Smooth muscle cell (in vitro differentiated cells): ENCODE results near the gene TAF13. TPM values are rescaled to one million over a fixed set of nuclear protein-coding genes. Genes with fewer than 3 reads are reported as not detected.

Experiments used
- DNase-seq: peaks from one replicate; lab custom pipeline; 2025; ENCODE audit not compliant: unreplicated experiment; lab: John Stamatoyannopoulos, UW
- H2AFZ ChIP-seq: fragments of 200-600 bp; sonication (generic); 2 replicates; pipeline ENCODE4 v1.6.0; 2016; ENCODE audit warnings: antibody characterized with exemption, low read depth, mild to moderate bottlenecking
- H3F3A ChIP-seq: fragments of 200-600 bp; sonication (generic); 2 replicates; pipeline ENCODE4 v1.6.0; 2017; ENCODE audit warnings: antibody characterized with exemption, low read depth
- H3K27ac ChIP-seq: fragments of 200-600 bp; sonication (generic); 2 replicates; pipeline ENCODE4 v1.5.1; 2016; ENCODE audit warnings: low read depth, mild to moderate bottlenecking
- H3K27me3 ChIP-seq: fragments of 200-600 bp; sonication (generic); 2 replicates; pipeline ENCODE4 v1.6.1; 2016; ENCODE audit warnings: low read depth, mild to moderate bottlenecking
- H3K36me3 ChIP-seq: fragments of 200-600 bp; sonication (generic); 2 replicates; pipeline ENCODE4 v1.5.1; 2016; ENCODE audit warnings: low read depth
- H3K4me1 ChIP-seq: fragments of 200-600 bp; sonication (generic); 2 replicates; pipeline ENCODE4 v1.5.1; 2016; ENCODE audit warnings: low read depth
- H3K4me2 ChIP-seq: fragments of 200-600 bp; sonication (generic); 2 replicates; pipeline ENCODE4 v1.6.0; 2016; ENCODE audit warnings: mild to moderate bottlenecking
- H3K4me3 ChIP-seq: fragments of 200-600 bp; sonication (generic); 2 replicates; pipeline ENCODE4 v1.5.1; 2016; ENCODE audit warnings: mild to moderate bottlenecking
- H3K79me2 ChIP-seq: fragments of 200-600 bp; sonication (generic); 2 replicates; pipeline ENCODE4 v1.6.0; 2016; ENCODE audit warnings: low read depth, mild to moderate bottlenecking
- H3K9ac ChIP-seq: fragments of 200-600 bp; sonication (generic); 2 replicates; pipeline ENCODE4 v1.6.0; 2016; ENCODE audit warnings: low read depth
- H3K9me3 ChIP-seq: fragments of 200-600 bp; sonication (generic); replicated peaks from 2 replicates; pipeline ENCODE4 v1.5.1; 2016; ENCODE audit warnings: low read depth
- H4K20me1 ChIP-seq: fragments of 200-600 bp; sonication (generic); 2 replicates; pipeline ENCODE4 v1.6.0; 2016; ENCODE audit warnings: low read depth
- WGBS: methylation state at CpG from one replicate; pipeline ENCODE4 v1.1.7; 2016; ENCODE audit warnings: low lambda C conversion rate; 5-methylcytosine and 5-hydroxymethylcytosine counted together
- polyA plus RNA-seq: library from polyadenylated mRNA; unstranded; fragments of >200 nt; fragmentation: Nextera tagmentation; extraction: Ambion mirVana; gene quantifications from 2 replicates; pipeline ENCODE4 v1.2.1, GENCODE V29; 2016
- total RNA-seq: library from RNA; depleted of rRNA; stranded (reverse); fragments of >200 nt; gene quantifications from 2 replicates; pipeline ENCODE4 v1.2.3, GENCODE V29; 2014
- TF ChIP-seq, protein P1 (sequence below): fragments of 200-600 bp; sonication (generic); IDR thresholded peaks from 2 replicates; pipeline ENCODE4 v1.5.1; 2017; ENCODE audit warnings: borderline replicate concordance, mild to moderate bottlenecking, antibody characterized with exemption; ENCODE audit not compliant: insufficient read depth, poor library complexity, severe bottlenecking

The TAF13 gene
- total and polyA plus RNA-seq, 2 experiments from 2014 or later: 30.1 to 110 TPM

DNA sequence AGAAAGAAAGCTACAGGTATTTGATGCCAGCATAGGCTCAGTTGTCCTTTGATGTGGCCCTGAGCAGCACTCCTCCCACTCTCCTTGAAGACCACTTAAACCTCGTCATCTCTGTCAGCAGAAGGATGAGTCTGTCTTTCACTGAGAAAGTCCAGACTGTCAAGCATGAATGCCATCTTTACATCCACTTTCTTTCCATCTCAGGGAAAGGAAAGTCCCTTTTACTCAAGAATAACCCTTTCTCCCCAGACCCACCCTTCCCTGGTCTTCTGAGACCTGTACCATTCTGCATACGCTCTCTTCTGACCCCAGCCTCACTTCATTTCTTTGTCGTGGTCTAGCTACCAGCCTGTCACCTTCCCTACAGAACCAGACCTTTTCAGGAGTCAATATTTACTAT, 34.1 kb upstream of the TAF13 start:
- Histone ChIP-seq H3K4me2 (no peak overlapping the region), H4K20me1 (no peaks in the 10 kb centered on the region), H3K36me3 (no peaks in the 10 kb centered on the region), H3K9me3 (no peaks in the 10 kb centered on the region), H3K9ac (no peak overlapping the region), H3K27ac (no peak overlapping the region), H3K4me3 (no peak overlapping the region), H3K27me3 (peaks cover 28% of the 10 kb centered on the region), H2AFZ (no peak overlapping the region), H3K4me1 (no peaks in the 10 kb centered on the region), H3F3A (no peaks in the 10 kb centered on the region), H3K79me2 (no peaks in the 10 kb centered on the region)
- 74% methylated on average over 3 of the region's 3 CpGs for WGBS
- TF ChIP-seq, protein P1, sequence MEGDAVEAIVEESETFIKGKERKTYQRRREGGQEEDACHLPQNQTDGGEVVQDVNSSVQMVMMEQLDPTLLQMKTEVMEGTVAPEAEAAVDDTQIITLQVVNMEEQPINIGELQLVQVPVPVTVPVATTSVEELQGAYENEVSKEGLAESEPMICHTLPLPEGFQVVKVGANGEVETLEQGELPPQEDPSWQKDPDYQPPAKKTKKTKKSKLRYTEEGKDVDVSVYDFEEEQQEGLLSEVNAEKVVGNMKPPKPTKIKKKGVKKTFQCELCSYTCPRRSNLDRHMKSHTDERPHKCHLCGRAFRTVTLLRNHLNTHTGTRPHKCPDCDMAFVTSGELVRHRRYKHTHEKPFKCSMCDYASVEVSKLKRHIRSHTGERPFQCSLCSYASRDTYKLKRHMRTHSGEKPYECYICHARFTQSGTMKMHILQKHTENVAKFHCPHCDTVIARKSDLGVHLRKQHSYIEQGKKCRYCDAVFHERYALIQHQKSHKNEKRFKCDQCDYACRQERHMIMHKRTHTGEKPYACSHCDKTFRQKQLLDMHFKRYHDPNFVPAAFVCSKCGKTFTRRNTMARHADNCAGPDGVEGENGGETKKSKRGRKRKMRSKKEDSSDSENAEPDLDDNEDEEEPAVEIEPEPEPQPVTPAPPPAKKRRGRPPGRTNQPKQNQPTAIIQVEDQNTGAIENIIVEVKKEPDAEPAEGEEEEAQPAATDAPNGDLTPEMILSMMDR: no peak
- DNase-seq: no peak

DNA sequence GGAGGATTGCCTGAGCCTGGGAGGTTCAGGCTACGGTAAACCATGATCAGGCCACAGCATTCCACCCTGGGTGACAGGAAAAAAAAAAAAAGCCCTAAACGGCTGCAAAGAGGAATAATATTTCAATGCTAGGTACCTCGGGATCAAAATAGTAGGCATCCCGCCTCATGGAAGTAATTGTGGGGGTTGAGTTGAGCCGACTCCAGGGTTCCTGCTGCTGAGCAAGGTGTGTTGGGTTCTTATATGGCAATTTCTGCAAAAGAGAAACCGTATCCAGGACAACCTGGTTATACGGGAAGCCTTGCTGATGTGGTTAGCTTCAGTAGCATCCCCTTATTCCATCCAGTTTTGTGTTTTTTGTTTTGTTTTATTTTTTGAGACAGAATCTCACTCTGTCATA, 32.0 kb upstream of the TAF13 start:
- no peak for DNase-seq
- WGBS: 96% methylated on average over 7 of the region's 7 CpGs
- Histone ChIP-seq H3K4me2 (no peak overlapping the region), H2AFZ (no peak overlapping the region), H3K9me3 (no peaks in the 10 kb centered on the region), H3K9ac (no peak overlapping the region), H3F3A (no peaks in the 10 kb centered on the region), H3K4me1 (no peaks in the 10 kb centered on the region), H3K79me2 (no peaks in the 10 kb centered on the region), H3K27ac (no peak overlapping the region), H3K4me3 (no peak overlapping the region), H3K27me3 (peaks cover 13% of the 10 kb centered on the region), H4K20me1 (no peaks in the 10 kb centered on the region), H3K36me3 (no peaks in the 10 kb centered on the region)
- TF ChIP-seq, protein P1: no peak

DNA sequence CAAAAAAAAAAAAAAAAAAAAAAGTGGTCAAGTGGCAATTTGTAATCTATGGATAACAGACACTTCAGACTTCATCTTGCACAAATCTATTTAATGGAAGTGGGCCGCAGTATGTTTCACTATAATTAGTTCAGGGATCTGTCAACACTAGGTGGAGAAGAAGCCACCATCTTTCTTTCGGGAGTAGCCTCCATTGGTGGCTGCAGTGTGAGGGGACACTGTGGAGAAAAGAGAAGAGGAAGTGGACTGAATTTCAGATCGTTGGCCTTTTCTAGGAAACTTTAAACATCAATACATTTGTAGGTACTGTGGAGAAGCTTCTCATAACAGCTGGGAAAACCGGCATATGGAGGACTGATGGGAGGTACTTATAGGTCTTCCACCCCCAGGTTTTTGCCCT, 30.1 kb upstream of the TAF13 start:
- Histone ChIP-seq H3K27ac (no peak overlapping the region), H4K20me1 (no peaks in the 10 kb centered on the region), H3F3A (no peaks in the 10 kb centered on the region), H3K79me2 (peaks cover 11% of the 10 kb centered on the region), H2AFZ (no peak overlapping the region), H3K4me3 (no peak overlapping the region), H3K9me3 (no peaks in the 10 kb centered on the region), H3K9ac (no peak overlapping the region), H3K4me2 (no peak overlapping the region), H3K4me1 (no peaks in the 10 kb centered on the region), H3K36me3 (no peaks in the 10 kb centered on the region), H3K27me3 (peaks cover 2% of the 10 kb centered on the region)
- TF ChIP-seq, protein P1: no peak
- 94% methylated on average over 4 of the region's 4 CpGs for WGBS
- DNase-seq: no peak

DNA sequence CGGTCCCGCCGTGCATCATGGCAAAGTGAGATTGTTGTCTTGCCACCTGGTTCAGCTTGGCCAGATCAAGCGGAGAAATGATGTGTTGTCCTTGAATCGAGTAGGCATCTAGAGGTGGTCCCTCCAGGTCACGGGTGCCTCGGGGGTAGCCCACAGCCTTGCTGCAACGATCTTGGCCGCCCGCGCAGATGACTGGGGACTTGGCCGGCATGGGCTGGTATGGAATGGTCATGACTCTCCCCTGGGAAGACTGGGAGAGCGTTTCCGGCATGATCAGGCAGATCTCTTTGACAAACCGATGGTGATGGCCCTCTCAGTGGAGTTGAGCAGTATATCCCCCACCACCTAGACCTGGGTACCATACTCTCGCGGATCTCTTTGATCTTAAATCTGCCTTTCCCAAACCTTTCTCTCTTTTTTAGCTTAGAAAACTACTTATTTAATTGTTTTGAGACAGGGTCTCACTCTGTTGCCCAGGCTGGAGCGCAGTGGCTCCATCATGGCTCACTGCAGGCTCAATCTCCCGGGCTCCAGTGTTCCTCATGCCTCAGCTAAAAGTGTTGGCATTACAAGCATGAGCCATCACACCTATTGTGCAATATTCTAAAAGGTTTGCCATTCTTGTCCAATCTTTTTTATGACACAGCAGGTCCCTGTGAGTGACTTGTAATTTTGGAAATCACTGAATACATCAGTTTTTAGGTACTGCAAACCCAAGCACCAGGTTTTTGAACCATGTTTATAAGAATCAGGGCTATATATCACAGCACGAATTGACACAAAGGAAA, 28.8 kb upstream of the TAF13 start:
- no peaks in the 10 kb centered on the region for H3F3A ChIP-seq
- no peaks in the 10 kb centered on the region for H3K9me3 ChIP-seq
- no peaks in the 10 kb centered on the region for H4K20me1 ChIP-seq
- no peaks in the 10 kb centered on the region for H3K4me1 ChIP-seq
- H3K27ac ChIP-seq: no peak overlapping the region
- WGBS: 90% methylated on average over 20 of the region's 20 CpGs
- no peak overlapping the region for H3K4me3 ChIP-seq
- no peak overlapping the region for H2AFZ ChIP-seq
- peaks cover 20% of the 10 kb centered on the region for H3K79me2 ChIP-seq
- H3K36me3 ChIP-seq: no peaks in the 10 kb centered on the region
- no peaks in the 10 kb centered on the region for H3K27me3 ChIP-seq
- H3K9ac ChIP-seq: no peak overlapping the region
- TF ChIP-seq, protein P1: no peak
- no peak for DNase-seq
- H3K4me2 ChIP-seq: no peak overlapping the region
